ENCODE results near the gene PGS1. TPM values are rescaled to one million over a fixed set of nuclear protein-coding genes. Genes with fewer than 3 reads are reported as not detected.
"Not testable (repeated sequence)": the region's sequence is repeated elsewhere in the genome, so short reads cannot be mapped to it uniquely, and the experiment has no call there.

PGS1 gene
- polyA plus RNA-seq, 2 donors = 13.9 to 14.2 TPM

- 62% methylated on average over 6 of the region's 6 CpGs for WGBS, 2 donors
- Histone ChIP-seq H3K27me3 (ENCODE audit: control insufficient read depth in 1 of 2, insufficient read depth in 2 of 2, low read length in 2 of 2) (no peaks in the 10 kb centered on the region), H3K4me3 (ENCODE audit: low read depth in 1 of 2, low read length in 2 of 2) (no peak overlapping the region), H3K27ac (ENCODE audit: low read depth in 2 of 2, low read length in 1 of 2) (no peak overlapping the region), H3K9me3 (ENCODE audit: control insufficient read depth in 2 of 2, insufficient read depth in 1 of 2, low read depth in 1 of 2, low read length in 1 of 2) (no peaks in the 10 kb centered on the region), H3K4me1 (ENCODE audit: control insufficient read depth in 2 of 2, insufficient read depth in 2 of 2, low read length in 1 of 2) (no peaks in the 10 kb centered on the region), H3K36me3 (ENCODE audit: control insufficient read depth in 2 of 2, insufficient read depth in 2 of 2, low read length in 1 of 2) (no peaks in the 10 kb centered on the region)
Observed at GRCh38 chr17:78461799-78462053, 83.3 kb downstream of the PGS1 start.

GRCh38 chr17:78462148-78462547 is 83.7 kb downstream of the PGS1 start:
- 62 to 67% methylated on average over 8 of the region's 8 CpGs for WGBS, 2 donors
- Histone ChIP-seq H3K4me1 (ENCODE audit: control insufficient read depth in 2 of 2, insufficient read depth in 2 of 2, low read length in 1 of 2) (no peaks in the 10 kb centered on the region), H3K9me3 (ENCODE audit: control insufficient read depth in 2 of 2, insufficient read depth in 1 of 2, low read depth in 1 of 2, low read length in 1 of 2) (no peaks in the 10 kb centered on the region), H3K27me3 (ENCODE audit: control insufficient read depth in 1 of 2, insufficient read depth in 2 of 2, low read length in 2 of 2) (no peaks in the 10 kb centered on the region), H3K4me3 (ENCODE audit: low read depth in 1 of 2, low read length in 2 of 2) (no peak overlapping the region), H3K27ac (ENCODE audit: low read depth in 2 of 2, low read length in 1 of 2) (no peak overlapping the region), H3K36me3 (ENCODE audit: control insufficient read depth in 2 of 2, insufficient read depth in 2 of 2, low read length in 1 of 2) (no peaks in the 10 kb centered on the region)

GRCh38 chr17:78466109-78466785 is 87.8 kb downstream of the PGS1 start:
- not testable (repeated sequence) for H3K36me3 ChIP-seq (ENCODE audit: control insufficient read depth in 2 of 2, insufficient read depth in 2 of 2, low read length in 1 of 2); H3K4me1 ChIP-seq (ENCODE audit: control insufficient read depth in 2 of 2, insufficient read depth in 2 of 2, low read length in 1 of 2); H3K4me3 ChIP-seq (ENCODE audit: low read depth in 1 of 2, low read length in 2 of 2); H3K9me3 ChIP-seq (ENCODE audit: control insufficient read depth in 2 of 2, insufficient read depth in 1 of 2, low read depth in 1 of 2, low read length in 1 of 2); H3K27ac ChIP-seq (ENCODE audit: low read depth in 2 of 2, low read length in 1 of 2); H3K27me3 ChIP-seq (ENCODE audit: control insufficient read depth in 1 of 2, insufficient read depth in 2 of 2, low read length in 2 of 2)
- WGBS, 2 donors = 80 to 81% methylated on average over 18 to 19 of the region's 19 CpGs

GRCh38 chr17:78466786-78467715 is 88.6 kb downstream of the PGS1 start:
- no peaks in the 10 kb centered on the region for H3K27me3 ChIP-seq (ENCODE audit: control insufficient read depth in 1 of 2, insufficient read depth in 2 of 2, low read length in 2 of 2)
- 87 to 90% methylated on average over 26 of the region's 26 CpGs for WGBS, 2 donors

GRCh38 chr17:78468366-78468765 is 89.9 kb downstream of the PGS1 start:
- no peaks in the 10 kb centered on the region for H3K27me3 ChIP-seq (ENCODE audit: control insufficient read depth in 1 of 2, insufficient read depth in 2 of 2, low read length in 2 of 2)
- no peak overlapping the region for H3K27ac ChIP-seq (ENCODE audit: low read depth in 2 of 2, low read length in 1 of 2)
- H3K4me1 ChIP-seq (ENCODE audit: control insufficient read depth in 2 of 2, insufficient read depth in 2 of 2, low read length in 1 of 2) = no peaks in the 10 kb centered on the region
- H3K9me3 ChIP-seq (ENCODE audit: control insufficient read depth in 2 of 2, insufficient read depth in 1 of 2, low read depth in 1 of 2, low read length in 1 of 2) = no peaks in the 10 kb centered on the region
- 83 to 88% methylated on average over 12 of the region's 12 CpGs for WGBS, 2 donors
- H3K36me3 ChIP-seq (ENCODE audit: control insufficient read depth in 2 of 2, insufficient read depth in 2 of 2, low read length in 1 of 2) = no peaks in the 10 kb centered on the region
- H3K4me3 ChIP-seq (ENCODE audit: low read depth in 1 of 2, low read length in 2 of 2) = no peak overlapping the region

More at GRCh38 chr17:78466786-78467715, 88.6 kb downstream of the PGS1 start:
- Histone ChIP-seq H3K4me1 (ENCODE audit: control insufficient read depth in 2 of 2, insufficient read depth in 2 of 2, low read length in 1 of 2) (no peaks in the 10 kb centered on the region), H3K27ac (ENCODE audit: low read depth in 2 of 2, low read length in 1 of 2) (no peak overlapping the region), H3K9me3 (ENCODE audit: control insufficient read depth in 2 of 2, insufficient read depth in 1 of 2, low read depth in 1 of 2, low read length in 1 of 2) (no peaks in the 10 kb centered on the region), H3K36me3 (ENCODE audit: control insufficient read depth in 2 of 2, insufficient read depth in 2 of 2, low read length in 1 of 2) (no peaks in the 10 kb centered on the region), H3K4me3 (ENCODE audit: low read depth in 1 of 2, low read length in 2 of 2) (no peak overlapping the region)

- no peak overlapping the region for H3K27ac ChIP-seq (ENCODE audit: low read depth in 2 of 2, low read length in 1 of 2)
- WGBS, 2 donors = 93 to 95% methylated on average over 7 of the region's 7 CpGs
- H3K36me3 ChIP-seq (ENCODE audit: control insufficient read depth in 2 of 2, insufficient read depth in 2 of 2, low read length in 1 of 2) = no peaks in the 10 kb centered on the region
- no peaks in the 10 kb centered on the region for H3K4me1 ChIP-seq (ENCODE audit: control insufficient read depth in 2 of 2, insufficient read depth in 2 of 2, low read length in 1 of 2)
- H3K9me3 ChIP-seq (ENCODE audit: control insufficient read depth in 2 of 2, insufficient read depth in 1 of 2, low read depth in 1 of 2, low read length in 1 of 2) = no peaks in the 10 kb centered on the region
- H3K4me3 ChIP-seq (ENCODE audit: low read depth in 1 of 2, low read length in 2 of 2) = no peak overlapping the region
- no peaks in the 10 kb centered on the region for H3K27me3 ChIP-seq (ENCODE audit: control insufficient read depth in 1 of 2, insufficient read depth in 2 of 2, low read length in 2 of 2)
Observed at GRCh38 chr17:78469443-78469842, 91.0 kb downstream of the PGS1 start.

GRCh38 chr17:78471635-78472034 is 93.2 kb downstream of the PGS1 start:
- Histone ChIP-seq H3K9me3 (ENCODE audit: control insufficient read depth in 2 of 2, insufficient read depth in 1 of 2, low read depth in 1 of 2, low read length in 1 of 2) (no peaks in the 10 kb centered on the region), H3K4me3 (ENCODE audit: low read depth in 1 of 2, low read length in 2 of 2) (no peak overlapping the region), H3K36me3 (ENCODE audit: control insufficient read depth in 2 of 2, insufficient read depth in 2 of 2, low read length in 1 of 2) (no peaks in the 10 kb centered on the region), H3K27me3 (ENCODE audit: control insufficient read depth in 1 of 2, insufficient read depth in 2 of 2, low read length in 2 of 2) (no peaks in the 10 kb centered on the region), H3K27ac (ENCODE audit: low read depth in 2 of 2, low read length in 1 of 2) (no peak overlapping the region), H3K4me1 (ENCODE audit: control insufficient read depth in 2 of 2, insufficient read depth in 2 of 2, low read length in 1 of 2) (no peaks in the 10 kb centered on the region)
- WGBS, 2 donors = 89 to 96% methylated on average over 11 to 12 of the region's 12 CpGs

- Histone ChIP-seq H3K9me3 (ENCODE audit: control insufficient read depth in 2 of 2, insufficient read depth in 1 of 2, low read depth in 1 of 2, low read length in 1 of 2) (no peaks in the 10 kb centered on the region), H3K4me3 (ENCODE audit: low read depth in 1 of 2, low read length in 2 of 2) (no peak overlapping the region), H3K27ac (ENCODE audit: low read depth in 2 of 2, low read length in 1 of 2) (no peak overlapping the region), H3K4me1 (ENCODE audit: control insufficient read depth in 2 of 2, insufficient read depth in 2 of 2, low read length in 1 of 2) (no peaks in the 10 kb centered on the region), H3K27me3 (ENCODE audit: control insufficient read depth in 1 of 2, insufficient read depth in 2 of 2, low read length in 2 of 2) (no peaks in the 10 kb centered on the region), H3K36me3 (ENCODE audit: control insufficient read depth in 2 of 2, insufficient read depth in 2 of 2, low read length in 1 of 2) (no peaks in the 10 kb centered on the region)
- 74 to 79% methylated on average over 27 to 29 of the region's 29 CpGs for WGBS, 2 donors
Observed at GRCh38 chr17:78472035-78472905, 93.8 kb downstream of the PGS1 start.

GRCh38 chr17:78473951-78474613 is 95.6 kb downstream of the PGS1 start:
- 77 to 89% methylated on average over 12 of the region's 12 CpGs for WGBS, 2 donors

More at GRCh38 chr17:78473951-78474613, 95.6 kb downstream of the PGS1 start:
- Histone ChIP-seq H3K4me1 (ENCODE audit: control insufficient read depth in 2 of 2, insufficient read depth in 2 of 2, low read length in 1 of 2) (no peaks in the 10 kb centered on the region), H3K4me3 (ENCODE audit: low read depth in 1 of 2, low read length in 2 of 2) (no peak overlapping the region), H3K27ac (ENCODE audit: low read depth in 2 of 2, low read length in 1 of 2) (no peak overlapping the region), H3K36me3 (ENCODE audit: control insufficient read depth in 2 of 2, insufficient read depth in 2 of 2, low read length in 1 of 2) (no peaks in the 10 kb centered on the region), H3K27me3 (ENCODE audit: control insufficient read depth in 1 of 2, insufficient read depth in 2 of 2, low read length in 2 of 2) (no peaks in the 10 kb centered on the region), H3K9me3 (ENCODE audit: control insufficient read depth in 2 of 2, insufficient read depth in 1 of 2, low read depth in 1 of 2, low read length in 1 of 2) (peaks cover 0 to 7% of the 10 kb centered on the region in 2 donors)

All from esophagus (tissue), 2 donors.